Measurements from ENCODE around the gene GIMAP5.
"Not testable (repeated sequence)": the region's sequence is repeated elsewhere in the genome, so short reads cannot be mapped to it uniquely, and the experiment has no call there.

The GIMAP5 gene

GRCh38 chr7:150774131-150774530, 36.9 kb downstream of the GIMAP5 start:
- not testable (repeated sequence) for DNase-seq (ENCODE audit: low read depth in 2 of 2)

- DNase-seq (ENCODE audit: low read depth in 2 of 2) = no peak
These were observed 41.0 kb downstream of the GIMAP5 start for GRCh38 chr7:150778014-150778737.

- DNase-seq (ENCODE audit: low read depth in 2 of 2) = peak; percentile 48 to 57
These were observed 41.6 kb downstream of the GIMAP5 start for GRCh38 chr7:150778738-150779301.

- no peak for DNase-seq (ENCODE audit: low read depth in 2 of 2)
These were observed 43.1 kb downstream of the GIMAP5 start for GRCh38 chr7:150780292-150780691.

GRCh38 chr7:150781103-150781502, 43.9 kb downstream of the GIMAP5 start:
- DNase-seq (ENCODE audit: low read depth in 2 of 2) = no peak

GRCh38 chr7:150781961-150782360, 44.7 kb downstream of the GIMAP5 start:
- DNase-seq (ENCODE audit: low read depth in 2 of 2) = no peak

GRCh38 chr7:150784120-150784736, 47.0 kb downstream of the GIMAP5 start:
- DNase-seq (ENCODE audit: low read depth in 2 of 2) = no peak

- no peak for DNase-seq (ENCODE audit: low read depth in 2 of 2)
These were observed 47.7 kb downstream of the GIMAP5 start for GRCh38 chr7:150784954-150785353.

- DNase-seq (ENCODE audit: low read depth in 2 of 2) = no peak
These were observed 50.4 kb downstream of the GIMAP5 start for GRCh38 chr7:150787321-150788281.

GRCh38 chr7:150788474-150789269, 51.5 kb downstream of the GIMAP5 start:
- DNase-seq (ENCODE audit: low read depth in 2 of 2) = no peak

- no peak for DNase-seq (ENCODE audit: low read depth in 2 of 2)
These were observed 53.3 kb downstream of the GIMAP5 start for GRCh38 chr7:150790416-150791075.

GRCh38 chr7:150791304-150791703, 54.1 kb downstream of the GIMAP5 start:
- no peak for DNase-seq (ENCODE audit: low read depth in 2 of 2)

- DNase-seq (ENCODE audit: low read depth in 2 of 2) = no peak
These were observed 54.7 kb downstream of the GIMAP5 start for GRCh38 chr7:150791746-150792452.
